SK-N-SH treated with all-trans-retinoic acid at 6 μM for 48 hours (cell line): ENCODE measurements around the gene EEA1.
A peak's percentile ranks its signal among the peaks of the same experiment; 100 is the strongest.

Experiments used
- ARNTL ChIP-seq: fragments of 450-650 bp; formaldehyde crosslinking; IDR thresholded peaks from 2 replicates; pipeline ENCODE4 v1.5.0; 2020; ENCODE audit warnings: low read depth, mild to moderate bottlenecking, moderate library complexity, borderline replicate concordance
- CSDC2 ChIP-seq: fragments of 250-450 bp; sonication (Bioruptor Pico); IDR thresholded peaks from 2 replicates; pipeline ENCODE4 v1.5.0; 2020; ENCODE audit warnings: mild to moderate bottlenecking, moderate library complexity
- GLIS3 ChIP-seq: fragments of 250-450 bp; sonication (Bioruptor Pico); IDR thresholded peaks from 2 replicates; pipeline ENCODE4 v1.5.0; 2020; ENCODE audit warnings: mild to moderate bottlenecking, moderate library complexity
- ISL1 ChIP-seq: fragments of 250-450 bp; sonication (Bioruptor Pico); IDR thresholded peaks from 2 replicates; pipeline ENCODE4 v2.1.2; 2022; ENCODE audit warnings: mild to moderate bottlenecking, moderate library complexity
- RARB ChIP-seq: fragments of 250-450 bp; sonication (Bioruptor Pico); IDR thresholded peaks from 2 replicates; pipeline ENCODE4 v1.8.0; 2021; ENCODE audit warnings: mild to moderate bottlenecking, moderate library complexity
- TCF4 ChIP-seq: fragments of 250-450 bp; sonication (Bioruptor Pico); IDR thresholded peaks from 2 replicates; pipeline ENCODE4 v1.8.0; 2021; ENCODE audit warnings: mild to moderate bottlenecking, moderate library complexity, borderline replicate concordance
- ZFP3 ChIP-seq: fragments of 250-450 bp; sonication (Bioruptor Pico); IDR thresholded peaks from 2 replicates; pipeline ENCODE4 v1.5.0; 2020; ENCODE audit warnings: mild to moderate bottlenecking, moderate library complexity
- ZNF565 ChIP-seq: fragments of 450-650 bp; formaldehyde crosslinking; conservative IDR thresholded peaks from 2 replicates; pipeline ENCODE4 v1.5.0; 2020; ENCODE audit warnings: low read depth, mild to moderate bottlenecking, moderate library complexity
- ZNF8 ChIP-seq: fragments of 450-650 bp; formaldehyde crosslinking; IDR thresholded peaks from 2 replicates; pipeline ENCODE4 v1.5.0; 2020; ENCODE audit warnings: mild to moderate bottlenecking, moderate library complexity
- TF ChIP-seq, protein P1 (sequence below): fragments of 250-450 bp; sonication (Bioruptor Pico); IDR thresholded peaks from 2 replicates; pipeline ENCODE4 v1.8.0; 2020; ENCODE audit warnings: mild to moderate bottlenecking, moderate library complexity, borderline replicate concordance
- TF ChIP-seq, protein P2 (sequence below): fragments of 250-450 bp; sonication (Bioruptor Pico); IDR thresholded peaks from 2 replicates; pipeline ENCODE4 v1.8.0; 2021; ENCODE audit warnings: low read depth, mild to moderate bottlenecking, moderate library complexity, borderline replicate concordance
- TF ChIP-seq, protein P3 (sequence below): fragments of 250-450 bp; sonication (Bioruptor Pico); IDR thresholded peaks from 2 replicates; pipeline ENCODE4 v1.5.1; 2020; ENCODE audit warnings: low read depth, mild to moderate bottlenecking, moderate library complexity

DNA sequence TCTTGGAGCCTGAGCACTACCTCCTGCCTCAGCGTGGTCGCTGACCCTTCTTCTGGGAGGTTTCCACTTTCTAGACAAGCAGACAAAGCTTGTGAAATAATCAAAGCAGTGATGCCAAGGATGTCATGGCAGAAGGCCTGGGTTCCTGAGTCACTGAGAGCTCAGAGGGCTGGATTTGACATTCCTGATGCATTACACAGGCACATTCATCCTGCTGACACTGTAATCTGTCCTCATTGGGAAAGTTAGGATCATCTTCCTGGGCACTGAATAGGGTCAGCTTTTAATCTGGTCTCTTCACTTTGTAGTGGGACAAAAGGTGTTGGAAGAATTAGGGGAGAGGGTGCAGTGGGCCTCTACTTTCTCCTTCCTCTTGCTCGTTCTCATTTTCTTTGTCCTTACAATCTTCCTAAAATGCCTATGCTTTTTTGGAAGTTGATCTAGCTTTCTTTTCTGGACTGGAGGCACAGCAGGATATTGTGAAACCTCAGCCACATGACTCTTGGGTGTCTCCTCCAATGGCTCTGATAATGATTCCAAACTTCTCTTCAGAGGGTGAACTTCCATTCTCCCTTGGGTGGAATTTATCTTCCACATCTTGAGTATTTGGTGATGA lies 29.6 kb downstream of the EEA1 start:
- TF ChIP-seq, protein P1, sequence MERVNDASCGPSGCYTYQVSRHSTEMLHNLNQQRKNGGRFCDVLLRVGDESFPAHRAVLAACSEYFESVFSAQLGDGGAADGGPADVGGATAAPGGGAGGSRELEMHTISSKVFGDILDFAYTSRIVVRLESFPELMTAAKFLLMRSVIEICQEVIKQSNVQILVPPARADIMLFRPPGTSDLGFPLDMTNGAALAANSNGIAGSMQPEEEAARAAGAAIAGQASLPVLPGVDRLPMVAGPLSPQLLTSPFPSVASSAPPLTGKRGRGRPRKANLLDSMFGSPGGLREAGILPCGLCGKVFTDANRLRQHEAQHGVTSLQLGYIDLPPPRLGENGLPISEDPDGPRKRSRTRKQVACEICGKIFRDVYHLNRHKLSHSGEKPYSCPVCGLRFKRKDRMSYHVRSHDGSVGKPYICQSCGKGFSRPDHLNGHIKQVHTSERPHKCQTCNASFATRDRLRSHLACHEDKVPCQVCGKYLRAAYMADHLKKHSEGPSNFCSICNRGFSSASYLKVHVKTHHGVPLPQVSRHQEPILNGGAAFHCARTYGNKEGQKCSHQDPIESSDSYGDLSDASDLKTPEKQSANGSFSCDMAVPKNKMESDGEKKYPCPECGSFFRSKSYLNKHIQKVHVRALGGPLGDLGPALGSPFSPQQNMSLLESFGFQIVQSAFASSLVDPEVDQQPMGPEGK (CRISPR knock-in tag) = 0 out of 2 replicates have a peak, but pooled peaks have one; percentile 20
- TF ChIP-seq TCF4 (CRISPR knock-in tag) (no peak), ZFP3 (CRISPR knock-in tag) (0 out of 2 replicates have a peak, but pooled peaks have one; percentile 68), GLIS3 (CRISPR knock-in tag) (no peak), RARB (CRISPR knock-in tag) (no peak), ARNTL (no peak), CSDC2 (CRISPR knock-in tag) (no peak), ISL1 (CRISPR knock-in tag) (peak; percentile 67), ZNF565 (no peak), ZNF8 (CRISPR knock-in tag) (no peak)
- TF ChIP-seq, protein P2, sequence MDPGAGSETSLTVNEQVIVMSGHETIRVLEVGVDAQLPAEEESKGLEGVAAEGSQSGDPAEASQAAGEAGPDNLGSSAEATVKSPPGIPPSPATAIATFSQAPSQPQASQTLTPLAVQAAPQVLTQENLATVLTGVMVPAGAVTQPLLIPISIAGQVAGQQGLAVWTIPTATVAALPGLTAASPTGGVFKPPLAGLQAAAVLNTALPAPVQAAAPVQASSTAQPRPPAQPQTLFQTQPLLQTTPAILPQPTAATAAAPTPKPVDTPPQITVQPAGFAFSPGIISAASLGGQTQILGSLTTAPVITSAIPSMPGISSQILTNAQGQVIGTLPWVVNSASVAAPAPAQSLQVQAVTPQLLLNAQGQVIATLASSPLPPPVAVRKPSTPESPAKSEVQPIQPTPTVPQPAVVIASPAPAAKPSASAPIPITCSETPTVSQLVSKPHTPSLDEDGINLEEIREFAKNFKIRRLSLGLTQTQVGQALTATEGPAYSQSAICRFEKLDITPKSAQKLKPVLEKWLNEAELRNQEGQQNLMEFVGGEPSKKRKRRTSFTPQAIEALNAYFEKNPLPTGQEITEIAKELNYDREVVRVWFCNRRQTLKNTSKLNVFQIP (CRISPR knock-in tag) = 0 out of 2 replicates have a peak, but pooled peaks have one; percentile 34
- TF ChIP-seq, protein P3, sequence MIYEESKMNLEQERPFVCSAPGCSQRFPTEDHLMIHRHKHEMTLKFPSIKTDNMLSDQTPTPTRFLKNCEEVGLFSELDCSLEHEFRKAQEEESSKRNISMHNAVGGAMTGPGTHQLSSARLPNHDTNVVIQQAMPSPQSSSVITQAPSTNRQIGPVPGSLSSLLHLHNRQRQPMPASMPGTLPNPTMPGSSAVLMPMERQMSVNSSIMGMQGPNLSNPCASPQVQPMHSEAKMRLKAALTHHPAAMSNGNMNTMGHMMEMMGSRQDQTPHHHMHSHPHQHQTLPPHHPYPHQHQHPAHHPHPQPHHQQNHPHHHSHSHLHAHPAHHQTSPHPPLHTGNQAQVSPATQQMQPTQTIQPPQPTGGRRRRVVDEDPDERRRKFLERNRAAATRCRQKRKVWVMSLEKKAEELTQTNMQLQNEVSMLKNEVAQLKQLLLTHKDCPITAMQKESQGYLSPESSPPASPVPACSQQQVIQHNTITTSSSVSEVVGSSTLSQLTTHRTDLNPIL = peak; percentile 57; the same call in 1 of the 2 replicates
